Spinal cord (tissue), 10 donors: Measurements from ENCODE around the gene TMEM63C. TPM values are rescaled to one million over a fixed set of nuclear protein-coding genes. Genes with fewer than 3 reads are reported as not detected.
A peak's percentile ranks its signal among the peaks of the same experiment; 100 is the strongest.
"Not testable (repeated sequence)": the region's sequence is repeated elsewhere in the genome, so short reads cannot be mapped to it uniquely, and the experiment has no call there.

Experiments
- DNase-seq, 6 donors: peaks; one replicate each; pipeline versions ENCODE4 v3.0.0 to v3.0.0-alpha.2; 2013 to 2015; ENCODE audit warnings: low spot score in 6 of 6, low read depth in 4 of 6
- H3K27ac ChIP-seq: one replicate; pipeline ENCODE4 v1.5.1; 2013; ENCODE audit warnings: low read depth, low read length, control low read depth
- H3K27me3 ChIP-seq: one replicate; pipeline ENCODE4 v1.6.1; 2013; ENCODE audit warnings: low read length; ENCODE audit not compliant: control insufficient read depth, insufficient read depth
- H3K36me3 ChIP-seq: one replicate; pipeline ENCODE4 v1.6.1; 2013; ENCODE audit warnings: low read length; ENCODE audit not compliant: control insufficient read depth, insufficient read depth
- H3K4me1 ChIP-seq: one replicate; pipeline ENCODE4 v1.6.1; 2013; ENCODE audit warnings: low read length; ENCODE audit not compliant: control insufficient read depth, insufficient read depth
- H3K4me3 ChIP-seq: one replicate; pipeline ENCODE4 v1.5.1; 2013; ENCODE audit warnings: low read depth, low read length, control low read depth
- H3K9me3 ChIP-seq: one replicate; pipeline ENCODE4 v1.6.1; 2013; ENCODE audit warnings: low read length; ENCODE audit not compliant: control insufficient read depth, insufficient read depth
- WGBS: methylation state at CpG from one replicate; pipeline ENCODE4 v1.1.5; 2013; ENCODE audit warnings: missing lambda C conversion rate; ENCODE audit not compliant: insufficient coverage; 5-methylcytosine and 5-hydroxymethylcytosine counted together
- polyA plus RNA-seq, 2 donors: library from polyadenylated mRNA; unstranded; fragments of 120-200 nt; gene quantifications; one replicate each; pipeline ENCODE4 v1.2.1, GENCODE V29; 2013; ENCODE audit not compliant: insufficient read length in 2 of 2
- total RNA-seq, 2 donors: library from RNA; depleted of rRNA in 1 of 2; stranded (reverse); fragments of 120-200 nt in 1 of 2; fragments of >200 nt in 1 of 2; gene quantifications; one replicate each; pipeline versions ENCODE4 v1.2.3 to v1.2.4, GENCODE V29; 2013 to 2014
- donor health status: healthy.

Gene TMEM63C
- total and polyA plus RNA-seq, 4 donors, result 4.5 to 24.6 (median 17.2) TPM

DNA sequence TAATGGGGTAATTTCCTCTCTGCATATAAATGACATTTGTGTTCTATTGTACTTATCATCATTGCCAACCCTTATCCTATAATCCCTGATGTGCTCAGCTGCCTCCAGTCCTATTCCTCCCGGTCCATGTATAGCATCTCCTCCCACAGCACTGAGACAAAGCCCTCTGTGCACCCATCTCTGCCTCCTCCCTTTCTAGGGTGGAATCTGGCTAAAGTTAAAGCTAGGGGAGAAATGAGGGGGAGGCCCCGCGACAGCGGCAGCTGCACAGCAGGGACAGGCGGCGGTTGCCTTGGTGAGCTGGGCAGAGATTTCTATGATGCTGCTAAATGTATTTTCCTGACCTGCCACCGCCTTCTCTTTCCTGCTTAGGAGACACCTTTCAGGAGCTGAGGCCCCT, 27.2 kb upstream of the TMEM63C start:
- DNase-seq, result peak in 1 of 6 donors; percentile 69
- H3K27ac ChIP-seq, result no peak overlapping the region
- no peaks in the 10 kb centered on the region for H3K36me3 ChIP-seq
- 12% methylated on average over 3 of the region's 7 CpGs for WGBS
- H3K4me1 ChIP-seq, result peaks cover 30% of the 10 kb centered on the region
- no peaks in the 10 kb centered on the region for H3K9me3 ChIP-seq
- no peak overlapping the region for H3K4me3 ChIP-seq
- no peaks in the 10 kb centered on the region for H3K27me3 ChIP-seq

DNA sequence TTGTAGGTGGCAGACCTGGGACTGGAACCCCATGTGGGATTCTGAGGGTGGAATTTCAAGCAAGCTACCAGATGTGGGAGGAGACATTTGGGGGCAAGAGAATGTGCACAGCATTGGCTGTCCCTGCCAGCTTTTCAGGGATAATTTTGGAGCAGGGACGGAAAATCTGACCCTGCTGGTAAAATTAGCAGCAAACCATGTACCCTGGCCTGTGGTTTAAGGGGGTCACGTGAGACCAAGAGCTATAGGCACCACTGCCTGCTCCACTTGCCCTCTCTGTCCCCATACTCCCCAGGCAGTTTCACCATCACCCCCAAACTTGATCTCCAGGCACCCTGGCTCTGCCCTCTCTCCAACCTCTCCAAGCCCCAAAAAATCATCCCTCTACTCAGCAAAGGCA, 26.5 kb upstream of the TMEM63C start:
- 69% methylated on average over 2 of the region's 2 CpGs for WGBS

DNA sequence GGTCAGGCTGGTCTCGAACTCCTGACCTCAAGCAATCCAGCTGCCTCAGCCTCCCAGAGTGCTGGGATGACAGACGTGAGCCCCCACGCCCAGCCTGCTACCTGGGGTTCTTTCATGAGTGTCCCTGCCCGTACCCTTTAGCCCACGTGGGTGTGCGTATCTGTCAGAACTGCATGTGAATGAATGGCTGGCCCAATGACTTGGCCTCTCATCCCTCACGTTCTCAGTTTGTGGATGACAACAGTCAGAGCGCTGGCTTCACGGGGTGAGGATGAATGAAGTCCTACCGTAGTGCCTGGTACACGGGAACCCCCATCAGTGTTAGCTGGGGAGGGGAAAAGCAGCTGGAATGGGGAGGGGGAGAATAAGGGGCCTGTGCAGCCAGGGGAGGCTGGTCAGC, 23.9 kb upstream of the TMEM63C start:
- Histone ChIP-seq H3K27ac (peak overlapping the region; percentile 47), H3K36me3 (no peaks in the 10 kb centered on the region), H3K4me3 (no peak overlapping the region), H3K4me1 (peaks cover 24% of the 10 kb centered on the region), H3K27me3 (no peaks in the 10 kb centered on the region), H3K9me3 (no peaks in the 10 kb centered on the region)
- no peak for DNase-seq
- WGBS, result 43% methylated on average over 10 of the region's 11 CpGs

More for the DNA sequence above, 26.5 kb upstream of the TMEM63C start:
- H3K9me3 ChIP-seq, result no peaks in the 10 kb centered on the region
- no peak for DNase-seq
- H3K4me3 ChIP-seq, result no peak overlapping the region
- no peak overlapping the region for H3K27ac ChIP-seq
- no peaks in the 10 kb centered on the region for H3K27me3 ChIP-seq
- H3K4me1 ChIP-seq, result peaks cover 30% of the 10 kb centered on the region
- H3K36me3 ChIP-seq, result no peaks in the 10 kb centered on the region

DNA sequence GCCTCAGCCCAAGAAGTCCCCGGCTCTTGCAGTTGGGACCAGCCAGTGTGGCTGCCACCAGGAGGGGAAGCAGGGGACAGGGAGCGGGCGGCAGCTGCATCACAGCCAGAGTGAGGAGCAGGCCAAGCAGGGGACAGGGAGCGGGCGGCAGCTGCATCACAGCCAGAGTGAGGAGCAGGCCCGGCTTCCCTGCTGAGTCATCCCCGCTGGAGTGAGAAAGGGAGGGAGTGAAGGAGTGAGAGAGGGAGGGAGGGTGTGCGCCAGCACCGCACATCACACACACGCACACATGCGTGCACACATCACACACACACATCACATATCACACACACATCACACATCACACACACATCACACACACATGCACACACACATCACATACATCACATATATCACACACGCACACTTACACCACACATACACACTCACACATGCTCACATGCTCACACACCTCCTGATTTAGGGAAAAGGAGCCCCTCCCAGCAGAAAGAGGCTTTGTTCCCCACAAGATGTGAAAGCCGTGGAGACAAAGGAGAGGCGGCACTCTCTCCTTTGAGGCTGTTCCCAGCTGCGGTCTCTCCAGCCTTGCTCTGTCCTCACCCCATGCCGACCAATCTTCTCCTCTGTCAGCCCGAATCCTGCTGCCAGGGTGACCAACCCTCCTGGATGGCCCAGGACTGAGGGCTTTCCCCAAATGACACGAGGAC, 23.3 kb upstream of the TMEM63C start:
- DNase-seq, result peak in 3 of 6 donors; percentile 76 to 96 (median 80)
- Histone ChIP-seq H3K4me3 (no peak overlapping the region), H3K27ac (peak overlapping the region; percentile 47), H3K27me3 (no peaks in the 10 kb centered on the region), H3K4me1 (peaks cover 24% of the 10 kb centered on the region), H3K36me3 (no peaks in the 10 kb centered on the region), H3K9me3 (no peaks in the 10 kb centered on the region)
- 6% methylated on average over 16 of the region's 18 CpGs for WGBS

DNA sequence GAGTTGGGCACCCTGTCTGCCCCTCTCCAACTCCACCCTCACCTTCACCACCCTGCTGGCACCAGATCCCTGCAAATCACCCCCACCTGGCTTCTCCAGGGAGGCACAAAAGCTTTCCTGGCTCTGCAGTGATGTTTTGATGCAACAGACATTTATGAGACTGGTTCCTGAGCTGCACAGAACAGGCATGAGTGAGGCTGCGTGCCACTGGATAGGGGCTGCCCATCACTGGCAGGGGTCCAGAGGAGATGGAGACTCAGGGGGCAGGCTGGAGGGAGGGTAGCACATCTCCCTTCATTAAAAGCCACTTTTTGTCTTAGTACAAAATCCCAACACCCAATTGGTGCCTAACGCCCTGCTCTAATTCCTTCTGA, 22.7 kb upstream of the TMEM63C start:
- WGBS, result no CpG with 5 or more reads among the region's 2 CpGs
- H3K4me3 ChIP-seq, result no peak overlapping the region
- no peaks in the 10 kb centered on the region for H3K27me3 ChIP-seq
- peak overlapping the region; percentile 42 for H3K27ac ChIP-seq
- H3K36me3 ChIP-seq, result no peaks in the 10 kb centered on the region
- peak in 2 of 6 donors; percentile 50 to 85 for DNase-seq
- H3K9me3 ChIP-seq, result no peaks in the 10 kb centered on the region
- H3K4me1 ChIP-seq, result peaks cover 24% of the 10 kb centered on the region

DNA sequence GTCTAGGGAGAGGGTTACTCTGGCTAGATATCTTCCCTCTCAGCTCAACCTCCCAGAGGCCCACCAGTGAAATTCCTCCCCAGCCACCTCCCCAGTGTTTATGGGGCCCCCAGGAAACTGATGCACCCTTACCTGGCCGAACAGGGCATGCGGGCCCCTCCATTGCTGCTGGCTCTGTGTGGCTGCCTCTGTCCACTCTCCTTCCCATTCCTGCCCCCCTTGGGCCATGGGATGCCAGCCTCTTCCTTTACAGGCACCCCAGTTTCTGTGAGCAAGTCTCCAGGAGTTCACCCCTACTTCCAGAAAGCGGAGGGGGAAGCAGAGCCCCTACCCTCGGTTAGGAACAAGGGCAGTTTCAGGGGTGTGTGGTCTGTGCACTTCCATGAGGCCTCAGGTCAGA, 20.6 kb upstream of the TMEM63C start:
- DNase-seq, result no peak
- H3K36me3 ChIP-seq, result no peaks in the 10 kb centered on the region
- peaks cover 19% of the 10 kb centered on the region for H3K4me1 ChIP-seq
- no peaks in the 10 kb centered on the region for H3K9me3 ChIP-seq
- H3K27ac ChIP-seq, result no peak overlapping the region
- WGBS, result 100% methylated on average over 3 of the region's 4 CpGs
- H3K27me3 ChIP-seq, result no peaks in the 10 kb centered on the region
- no peak overlapping the region for H3K4me3 ChIP-seq

DNA sequence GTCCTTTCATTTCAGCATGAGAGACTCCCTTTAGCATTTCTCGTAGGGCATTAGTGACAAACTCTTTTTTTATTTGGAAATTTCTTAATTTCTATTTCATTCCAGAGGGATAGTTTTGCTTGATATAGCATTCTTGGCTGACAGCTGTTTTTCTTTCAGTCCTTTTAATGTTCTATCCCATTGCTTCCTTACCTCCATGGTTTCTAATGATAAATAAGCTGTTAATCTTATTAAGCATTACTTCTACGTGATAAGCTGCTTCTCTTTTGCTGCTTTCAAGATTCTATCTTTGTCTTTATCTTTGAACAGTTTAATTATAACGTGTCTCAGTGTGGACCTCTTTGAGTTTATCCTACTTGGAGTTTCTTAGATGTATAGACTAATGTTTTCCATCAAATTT, 11.6 kb upstream of the TMEM63C start:
- H3K4me1 ChIP-seq, result no peaks in the 10 kb centered on the region
- no CpG with 5 or more reads among the region's 3 CpGs for WGBS
- no peak overlapping the region for H3K4me3 ChIP-seq
- no peak for DNase-seq
- H3K9me3 ChIP-seq, result peaks cover 12% of the 10 kb centered on the region
- H3K27ac ChIP-seq, result no peak overlapping the region
- H3K36me3 ChIP-seq, result no peaks in the 10 kb centered on the region
- no peaks in the 10 kb centered on the region for H3K27me3 ChIP-seq

DNA sequence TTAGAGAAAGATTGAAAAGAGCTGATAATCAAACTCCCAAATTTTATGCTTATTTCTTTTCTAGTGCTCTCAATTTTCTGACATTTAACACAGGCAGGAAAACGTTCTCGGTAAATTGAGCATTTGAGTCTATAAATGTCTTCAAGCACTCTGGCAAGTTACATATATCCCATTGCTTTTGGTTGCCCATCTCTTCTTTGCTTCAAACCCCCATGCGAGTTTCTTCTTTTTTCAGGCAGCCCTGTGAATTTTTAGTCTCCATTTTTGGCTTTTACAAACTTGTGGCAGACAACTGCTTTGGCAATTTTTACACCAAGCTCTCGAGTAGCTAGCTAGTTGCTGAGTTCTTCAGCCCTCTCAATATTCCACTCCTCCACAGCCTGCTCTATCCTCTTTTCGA, 8.7 kb upstream of the TMEM63C start:
- peak in 1 of 6 donors; percentile 62 for DNase-seq
- peaks cover 12% of the 10 kb centered on the region for H3K9me3 ChIP-seq
- H3K4me3 ChIP-seq, result no peak overlapping the region
- no peaks in the 10 kb centered on the region for H3K36me3 ChIP-seq
- no peak overlapping the region for H3K27ac ChIP-seq
- H3K4me1 ChIP-seq, result no peaks in the 10 kb centered on the region
- no peaks in the 10 kb centered on the region for H3K27me3 ChIP-seq
- WGBS, result 92% methylated on average over 5 of the region's 5 CpGs

DNA sequence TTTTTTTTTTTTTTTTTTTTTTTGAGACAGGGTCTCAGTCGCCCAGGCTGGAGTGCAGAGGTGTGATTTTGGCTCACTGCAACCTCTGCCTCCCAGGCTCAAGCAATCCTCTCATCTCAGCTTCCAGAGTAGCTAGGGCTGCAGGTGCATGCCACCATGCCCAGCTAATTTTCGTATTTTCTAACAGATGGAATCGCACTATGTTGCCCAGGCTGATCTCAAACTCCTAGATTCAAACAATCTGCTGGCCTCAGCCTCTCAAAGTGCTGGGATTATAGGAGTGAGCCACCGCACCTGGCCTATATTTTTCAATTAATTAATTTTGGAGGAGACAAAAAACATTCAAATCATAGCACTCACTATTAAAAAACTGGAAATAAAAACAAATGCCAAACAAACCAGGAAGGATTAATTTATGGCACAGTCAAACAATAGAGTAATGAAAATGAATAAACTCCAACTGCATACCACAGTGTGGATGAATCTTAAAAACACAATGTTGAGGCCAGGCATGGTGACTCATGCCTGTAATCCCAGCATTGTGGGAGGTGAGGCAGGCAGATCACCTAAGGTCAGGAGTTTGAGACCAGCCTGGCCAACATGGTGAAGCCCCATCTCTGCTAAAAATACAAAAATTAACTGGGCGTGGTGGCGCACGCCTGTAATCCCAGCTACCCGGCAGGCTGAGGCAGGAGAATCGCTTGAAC, 7.5 kb upstream of the TMEM63C start:
- H3K4me1 ChIP-seq, H3K4me3 ChIP-seq, H3K36me3 ChIP-seq, H3K27ac ChIP-seq, H3K27me3 ChIP-seq, DNase-seq: not testable (repeated sequence)
- H3K9me3 ChIP-seq, result peaks cover 12% of the 10 kb centered on the region
- 96% methylated on average over 4 of the region's 9 CpGs for WGBS

DNA sequence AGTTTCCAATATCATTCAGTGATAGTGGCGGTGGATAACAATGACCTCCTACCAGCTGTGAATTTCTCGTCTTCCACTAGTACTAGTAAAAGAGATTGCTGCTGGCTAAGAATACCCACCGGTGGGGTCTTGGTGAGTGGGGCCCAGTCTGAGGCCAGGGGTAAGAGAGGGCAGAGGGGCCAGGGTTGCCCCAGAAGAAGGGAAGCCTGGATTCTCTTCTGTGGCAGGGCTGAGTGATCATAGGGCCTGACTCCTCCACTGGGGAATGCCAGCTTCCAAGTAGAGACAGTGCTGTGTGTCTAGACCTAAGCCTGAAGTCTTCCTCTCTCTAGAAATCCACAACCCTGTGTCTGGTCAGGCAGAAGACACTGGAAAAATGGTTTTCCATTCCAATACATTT, 5.8 kb upstream of the TMEM63C start:
- H3K4me1 ChIP-seq, result no peaks in the 10 kb centered on the region
- no peak overlapping the region for H3K4me3 ChIP-seq
- no peaks in the 10 kb centered on the region for H3K36me3 ChIP-seq
- no peak overlapping the region for H3K27ac ChIP-seq
- WGBS, result 100% methylated on average over 1 of the region's 3 CpGs
- H3K9me3 ChIP-seq, result no peaks in the 10 kb centered on the region
- no peaks in the 10 kb centered on the region for H3K27me3 ChIP-seq
- DNase-seq, result no peak
